RWPE2 (cell line): Measurements from ENCODE around the gene ACER2.

ENCODE experiments used
- ATAC-seq: fragments of 200-7000 bp; cut with Tn5 transposase; 3 replicates; pipeline ENCODE4 v1.9.1; 2021; ENCODE audit warnings: low read depth
- DNase-seq: peaks from one replicate; pipeline ENCODE4 v3.0.0-alpha.2; 2020; ENCODE audit warnings: low spot score
- H3K27ac ChIP-seq: fragments of 450-650 bp; 2 replicates; pipeline ENCODE4 v1.5.1; 2017; ENCODE audit warnings: mild to moderate bottlenecking; ENCODE audit not compliant: poor library complexity, severe bottlenecking
- H3K27me3 ChIP-seq: fragments of 250-450 bp; sonication (Bioruptor Pico); 2 replicates; pipeline ENCODE4 v1.5.1; 2021; ENCODE audit warnings: mild to moderate bottlenecking, moderate library complexity; ENCODE audit not compliant: insufficient read depth, poor library complexity, severe bottlenecking
- H3K36me3 ChIP-seq: fragments of 250-450 bp; sonication (Bioruptor Pico); 2 replicates; pipeline ENCODE4 v1.5.1; 2020; ENCODE audit warnings: low read depth, mild to moderate bottlenecking, moderate library complexity
- H3K4me1 ChIP-seq: fragments of 250-450 bp; sonication (Bioruptor Pico); 2 replicates; pipeline ENCODE4 v1.5.1; 2021; ENCODE audit warnings: mild to moderate bottlenecking, moderate library complexity; ENCODE audit not compliant: insufficient read depth, poor library complexity, severe bottlenecking
- H3K4me3 ChIP-seq: fragments of 250-450 bp; sonication (Bioruptor Pico); 2 replicates; pipeline ENCODE4 v1.5.1; 2021; ENCODE audit warnings: mild to moderate bottlenecking, moderate library complexity; ENCODE audit not compliant: severe bottlenecking
- H3K9me3 ChIP-seq: fragments of 250-450 bp; sonication (Bioruptor Pico); 2 replicates; pipeline ENCODE4 v1.5.1; 2021; ENCODE audit warnings: mild to moderate bottlenecking, moderate library complexity; ENCODE audit not compliant: severe bottlenecking
- TF ChIP-seq, protein P1 (sequence below): fragments of 450-650 bp; IDR thresholded peaks from one replicate; pipeline ENCODE4 v1.5.1; 2017; ENCODE audit warnings: mild to moderate bottlenecking, moderate library complexity; ENCODE audit not compliant: poor library complexity, severe bottlenecking

ACER2 gene

DNA sequence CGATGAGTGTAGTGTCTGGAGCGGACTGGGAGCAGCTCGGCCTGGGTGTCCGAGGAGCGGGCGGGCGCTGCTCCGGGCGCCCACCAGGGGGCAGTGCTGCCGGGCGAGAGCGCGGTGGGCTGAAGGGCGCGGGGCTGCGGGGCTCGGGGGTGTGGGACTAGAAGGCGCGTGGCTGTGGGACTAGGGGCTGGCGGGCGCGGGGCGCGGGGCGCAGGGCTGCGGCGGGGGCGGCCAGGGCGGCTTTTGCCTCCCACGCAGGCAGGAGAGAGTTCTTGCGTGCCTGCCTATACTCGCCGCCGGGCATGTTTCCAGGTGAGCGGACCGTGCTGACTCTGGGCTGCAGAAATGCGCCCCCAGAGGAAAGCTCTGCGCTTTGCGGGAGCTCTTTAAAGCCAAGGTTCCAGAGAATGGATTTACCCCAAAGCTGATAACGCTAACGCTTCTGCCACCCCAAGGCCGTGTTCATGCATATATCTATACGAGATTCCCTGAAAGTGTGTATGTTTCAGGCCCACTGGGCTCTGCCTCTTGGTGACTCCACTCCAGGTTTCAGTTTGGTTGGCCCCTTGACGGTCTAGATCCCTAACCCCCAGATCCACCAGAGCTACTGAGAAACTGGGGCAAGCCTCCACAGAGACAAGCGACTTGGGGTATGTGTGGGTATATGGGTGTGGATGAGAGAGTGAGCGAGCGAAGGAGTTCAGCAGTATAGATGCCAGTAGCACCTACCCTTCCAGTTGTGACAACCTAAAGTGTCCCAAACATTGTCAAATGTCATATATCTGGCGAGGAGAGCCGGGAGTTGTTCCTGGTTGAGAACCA lies 56.2 kb downstream of the ACER2 start:
- Histone ChIP-seq H3K4me3 (peak overlapping the region; percentile 30), H3K9me3 (no peaks in the 10 kb centered on the region), H3K36me3 (no peaks in the 10 kb centered on the region), H3K4me1 (no peaks in the 10 kb centered on the region), H3K27ac (no peak overlapping the region), H3K27me3 (no peaks in the 10 kb centered on the region)
- peak; percentile 78 for DNase-seq
- peak; percentile 88 for ATAC-seq
- TF ChIP-seq, protein P1, sequence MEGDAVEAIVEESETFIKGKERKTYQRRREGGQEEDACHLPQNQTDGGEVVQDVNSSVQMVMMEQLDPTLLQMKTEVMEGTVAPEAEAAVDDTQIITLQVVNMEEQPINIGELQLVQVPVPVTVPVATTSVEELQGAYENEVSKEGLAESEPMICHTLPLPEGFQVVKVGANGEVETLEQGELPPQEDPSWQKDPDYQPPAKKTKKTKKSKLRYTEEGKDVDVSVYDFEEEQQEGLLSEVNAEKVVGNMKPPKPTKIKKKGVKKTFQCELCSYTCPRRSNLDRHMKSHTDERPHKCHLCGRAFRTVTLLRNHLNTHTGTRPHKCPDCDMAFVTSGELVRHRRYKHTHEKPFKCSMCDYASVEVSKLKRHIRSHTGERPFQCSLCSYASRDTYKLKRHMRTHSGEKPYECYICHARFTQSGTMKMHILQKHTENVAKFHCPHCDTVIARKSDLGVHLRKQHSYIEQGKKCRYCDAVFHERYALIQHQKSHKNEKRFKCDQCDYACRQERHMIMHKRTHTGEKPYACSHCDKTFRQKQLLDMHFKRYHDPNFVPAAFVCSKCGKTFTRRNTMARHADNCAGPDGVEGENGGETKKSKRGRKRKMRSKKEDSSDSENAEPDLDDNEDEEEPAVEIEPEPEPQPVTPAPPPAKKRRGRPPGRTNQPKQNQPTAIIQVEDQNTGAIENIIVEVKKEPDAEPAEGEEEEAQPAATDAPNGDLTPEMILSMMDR = peak; percentile 85

DNA sequence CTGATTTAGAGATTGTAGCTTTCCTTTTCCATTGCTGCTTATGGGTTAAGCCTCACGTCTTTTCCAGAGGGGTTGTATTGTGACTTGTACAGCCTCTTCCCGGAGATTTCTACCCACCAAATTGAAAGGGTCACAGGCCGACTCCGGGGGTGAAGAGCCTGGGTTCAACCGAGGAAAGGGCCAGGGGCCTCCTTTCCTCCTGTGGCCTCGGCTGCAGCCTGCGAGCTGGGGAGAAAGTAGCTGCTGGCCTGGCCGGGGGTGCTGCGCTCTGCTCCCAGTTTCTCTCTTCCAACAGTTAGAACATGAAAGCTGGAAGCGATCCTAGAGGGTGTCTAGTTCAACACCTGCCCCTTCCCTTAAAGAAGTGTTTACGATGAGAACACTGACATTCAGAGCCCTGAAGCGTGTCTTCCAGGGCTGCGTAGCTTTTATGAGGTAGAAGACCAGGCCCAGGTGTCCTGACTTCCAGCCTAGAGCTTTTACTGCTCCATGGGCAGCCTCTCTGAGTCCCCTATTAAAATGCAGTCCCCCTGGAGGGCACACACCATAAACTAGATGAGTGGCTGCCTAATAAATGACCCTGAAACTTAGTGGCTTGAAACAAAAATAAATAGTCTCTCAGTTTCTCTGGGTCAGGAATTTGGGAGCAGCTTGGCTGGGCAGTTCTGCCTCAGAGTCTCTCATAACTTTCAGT lies 56.9 kb downstream of the ACER2 start:
- no peaks in the 10 kb centered on the region for H3K36me3 ChIP-seq
- no peak for DNase-seq
- H3K9me3 ChIP-seq = no peaks in the 10 kb centered on the region
- no peaks in the 10 kb centered on the region for H3K27me3 ChIP-seq
- TF ChIP-seq, protein P1 = no peak
- H3K27ac ChIP-seq = no peak overlapping the region
- no peak overlapping the region for H3K4me3 ChIP-seq
- no peak for ATAC-seq
- H3K4me1 ChIP-seq = no peaks in the 10 kb centered on the region

DNA sequence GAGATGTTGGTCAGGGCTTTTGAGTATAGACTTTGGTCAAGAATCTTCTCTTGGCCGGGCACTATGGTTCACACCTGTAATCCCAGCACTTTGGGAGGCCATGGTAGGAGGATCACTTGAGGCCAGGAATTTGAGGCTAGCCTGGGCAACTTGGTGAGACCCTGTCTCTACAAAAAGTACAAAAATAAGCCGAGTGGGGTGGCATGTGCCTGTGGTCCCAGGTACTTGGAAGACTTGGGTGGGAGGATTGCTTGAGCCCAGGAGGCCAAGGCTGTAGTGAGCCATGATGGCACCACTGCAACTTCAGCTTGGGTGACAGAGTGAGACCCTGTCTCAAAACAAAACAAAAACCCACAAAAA lies 57.5 kb downstream of the ACER2 start:
- Histone ChIP-seq H3K9me3 (no peaks in the 10 kb centered on the region), H3K27ac (no peak overlapping the region), H3K4me1 (no peaks in the 10 kb centered on the region), H3K4me3 (no peak overlapping the region), H3K27me3 (no peaks in the 10 kb centered on the region), H3K36me3 (no peaks in the 10 kb centered on the region)
- ATAC-seq (no peak), DNase-seq (no peak)
- TF ChIP-seq, protein P1 = no peak

DNA sequence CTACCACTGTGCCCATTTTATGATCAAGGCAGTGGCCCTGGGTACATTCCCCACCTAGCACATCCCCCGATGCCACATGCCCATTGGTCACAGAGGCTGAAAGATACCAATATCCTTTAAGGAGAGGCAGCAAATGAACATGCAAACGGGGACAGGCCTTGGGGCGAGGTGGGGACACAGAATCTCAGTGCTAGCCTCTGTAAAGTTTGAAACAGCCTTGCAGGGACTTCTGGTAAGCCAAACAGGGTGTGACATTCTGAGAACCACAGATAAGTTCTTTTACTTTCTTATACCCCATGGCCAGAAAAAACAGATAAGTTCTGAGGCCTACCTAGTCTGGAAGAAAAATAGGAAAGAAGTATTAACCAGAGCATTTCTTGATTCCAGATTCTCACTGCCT lies 60.5 kb downstream of the ACER2 start:
- Histone ChIP-seq H3K4me1 (no peaks in the 10 kb centered on the region), H3K4me3 (no peak overlapping the region), H3K36me3 (no peaks in the 10 kb centered on the region), H3K9me3 (no peaks in the 10 kb centered on the region), H3K27ac (no peak overlapping the region), H3K27me3 (no peaks in the 10 kb centered on the region)
- ATAC-seq = no peak
- DNase-seq = no peak
- TF ChIP-seq, protein P1 = no peak

DNA sequence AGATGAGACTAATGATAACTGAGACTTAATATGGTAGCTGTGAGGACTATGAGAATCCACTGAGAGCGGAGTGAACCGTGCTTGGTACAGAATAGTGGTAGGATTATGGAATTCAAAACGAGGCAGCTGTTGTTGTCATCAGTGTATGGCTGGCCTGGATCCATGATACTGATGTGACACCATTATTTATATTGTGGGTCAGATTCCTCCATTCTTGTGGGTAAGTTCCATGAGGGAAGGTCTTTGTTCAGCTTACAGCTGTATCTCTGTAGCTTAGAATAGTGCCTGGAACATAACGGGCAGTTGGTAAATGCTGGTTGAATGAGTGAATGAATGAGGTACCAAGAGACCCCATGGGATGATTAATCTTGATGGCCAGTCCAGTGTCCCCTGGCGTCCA lies 61.8 kb downstream of the ACER2 start:
- Histone ChIP-seq H3K9me3 (no peaks in the 10 kb centered on the region), H3K27me3 (no peaks in the 10 kb centered on the region), H3K36me3 (no peaks in the 10 kb centered on the region), H3K4me3 (no peak overlapping the region), H3K4me1 (no peaks in the 10 kb centered on the region), H3K27ac (no peak overlapping the region)
- DNase-seq = no peak
- TF ChIP-seq, protein P1 = no peak
- no peak for ATAC-seq
